Measurements from ENCODE around the gene ANKRD13D.

DNA sequence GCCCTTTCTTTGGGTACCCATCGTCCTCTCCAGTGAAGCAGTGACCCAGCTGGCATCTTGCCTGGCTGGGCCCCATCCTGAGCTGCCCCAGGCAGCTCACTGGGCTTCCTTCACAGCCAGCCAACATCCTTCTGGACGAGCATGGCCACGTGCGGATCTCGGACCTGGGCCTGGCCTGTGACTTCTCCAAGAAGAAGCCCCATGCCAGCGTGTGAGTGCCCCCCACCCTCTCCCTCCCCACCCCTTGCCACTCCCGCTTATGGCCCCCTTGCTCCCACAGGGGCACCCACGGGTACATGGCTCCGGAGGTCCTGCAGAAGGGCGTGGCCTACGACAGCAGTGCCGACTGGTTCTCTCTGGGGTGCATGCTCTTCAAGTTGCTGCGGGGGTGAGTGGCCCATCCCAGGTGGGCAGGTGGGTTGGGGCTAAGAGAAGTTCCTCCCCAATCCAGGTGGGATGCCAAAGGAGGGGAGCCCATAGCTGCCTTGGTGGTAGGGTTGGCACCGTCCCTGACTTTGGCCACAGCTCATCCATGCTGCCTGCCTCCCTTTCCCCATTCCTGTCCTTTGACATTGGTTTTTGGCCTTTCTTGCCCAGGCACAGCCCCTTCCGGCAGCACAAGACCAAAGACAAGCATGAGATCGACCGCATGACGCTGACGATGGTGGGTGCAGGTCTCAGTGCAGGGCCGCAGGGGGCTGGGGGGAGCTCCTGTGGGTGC lies 6.8 kb upstream of the ANKRD13D start:
- TF ChIP-seq CTCF (IDR thresholded peaks at IDR 0.05) (no peak), POLR2AphosphoS5 (IDR thresholded peaks at IDR 0.05) (no peak), POLR2A (IDR thresholded peaks at IDR 0.05) (no peak), EP300 (IDR thresholded peaks at IDR 0.05) (no peak)
